Activated B cell treated with CpG ODN at 0.5 μM for 24 hours (primary cell): ENCODE measurements around the gene ZNF276. TPM values are rescaled to one million over a fixed set of nuclear protein-coding genes. Genes with fewer than 3 reads are reported as not detected.

Experiments used
- ATAC-seq: fragments of 200-7000 bp; cut with Tn5 transposase; one replicate; pipeline ENCODE4 v1.10.0; 2021; ENCODE audit warnings: low read depth, mild to moderate bottlenecking, moderate library complexity
- CTCF ChIA-PET: fragments of 350-600 bp; sonication (Branson Sonifier 250); formaldehyde crosslinking; loops from one replicate; lab custom pipeline; 2021; ENCODE audit warnings: antibody characterized with exemption; lab: Charles Lee
- POLR2A ChIA-PET: fragments of 350-600 bp; sonication (Branson Sonifier 250); formaldehyde crosslinking; loops from one replicate; lab custom pipeline; 2021; ENCODE audit warnings: antibody characterized with exemption; lab: Charles Lee
- DNase-seq: peaks from one replicate; pipeline ENCODE4 v3.0.0; 2022
- H3K27ac Mint-ChIP-seq: one replicate; pipeline ENCODE4 v1.8.0; 2020; ENCODE audit warnings: mixed read lengths
- H3K27me3 Mint-ChIP-seq: one replicate; pipeline ENCODE4 v1.8.0; 2021; ENCODE audit warnings: mixed read lengths
- H3K36me3 Mint-ChIP-seq: one replicate; pipeline ENCODE4 v1.8.0; 2021; ENCODE audit warnings: low read depth, mixed read lengths
- H3K4me1 Mint-ChIP-seq: one replicate; pipeline ENCODE4 v1.8.0; 2021; ENCODE audit warnings: mixed read lengths
- H3K4me3 Mint-ChIP-seq: one replicate; pipeline ENCODE4 v1.8.0; 2020; ENCODE audit warnings: mild to moderate bottlenecking, mixed read lengths
- H3K9me3 Mint-ChIP-seq: one replicate; pipeline ENCODE4 v1.8.0; 2020; ENCODE audit warnings: mixed read lengths
- intact Hi-C: fragments of 100-400 bp; cut with micrococcal nuclease; formaldehyde crosslinking; loops from one replicate; pipeline ENCODE4 v1.15.1; 2024
- total RNA-seq: library from RNA; stranded (reverse); gene quantifications from 2 replicates; pipeline ENCODE4 v1.2.3, GENCODE V29; 2022
- TF ChIP-seq, protein P1 (sequence below): fragments of 200-600 bp; IDR thresholded peaks from one replicate; pipeline ENCODE4 v1.8.0; 2022; ENCODE audit warnings: antibody characterized with exemption, mild to moderate bottlenecking

ZNF276 gene
- total RNA-seq, 1 donor from 2014 or later: 52.0 TPM

DNA sequence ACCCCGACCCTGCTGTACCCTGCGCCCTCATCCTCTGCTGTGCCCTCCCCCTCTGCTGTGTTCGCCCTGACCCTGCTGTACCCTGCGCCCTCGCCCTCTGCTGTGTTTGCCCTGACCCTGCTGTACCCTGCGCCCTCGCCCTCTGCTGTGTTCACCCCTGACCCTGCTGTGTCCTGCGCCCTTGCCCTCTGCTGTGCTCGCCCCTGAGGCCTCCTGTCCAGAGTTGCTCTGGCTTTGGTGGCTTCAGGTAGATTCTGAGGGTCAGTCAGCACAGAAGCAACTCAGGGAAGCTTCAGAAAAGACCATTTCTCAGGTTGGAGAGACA is 11.5 kb downstream of the ZNF276 start:
- no peak for DNase-seq
- H3K4me3 Mint-ChIP-seq: no peak overlapping the region
- H3K27ac Mint-ChIP-seq: no peak overlapping the region
- TF ChIP-seq, protein P1, sequence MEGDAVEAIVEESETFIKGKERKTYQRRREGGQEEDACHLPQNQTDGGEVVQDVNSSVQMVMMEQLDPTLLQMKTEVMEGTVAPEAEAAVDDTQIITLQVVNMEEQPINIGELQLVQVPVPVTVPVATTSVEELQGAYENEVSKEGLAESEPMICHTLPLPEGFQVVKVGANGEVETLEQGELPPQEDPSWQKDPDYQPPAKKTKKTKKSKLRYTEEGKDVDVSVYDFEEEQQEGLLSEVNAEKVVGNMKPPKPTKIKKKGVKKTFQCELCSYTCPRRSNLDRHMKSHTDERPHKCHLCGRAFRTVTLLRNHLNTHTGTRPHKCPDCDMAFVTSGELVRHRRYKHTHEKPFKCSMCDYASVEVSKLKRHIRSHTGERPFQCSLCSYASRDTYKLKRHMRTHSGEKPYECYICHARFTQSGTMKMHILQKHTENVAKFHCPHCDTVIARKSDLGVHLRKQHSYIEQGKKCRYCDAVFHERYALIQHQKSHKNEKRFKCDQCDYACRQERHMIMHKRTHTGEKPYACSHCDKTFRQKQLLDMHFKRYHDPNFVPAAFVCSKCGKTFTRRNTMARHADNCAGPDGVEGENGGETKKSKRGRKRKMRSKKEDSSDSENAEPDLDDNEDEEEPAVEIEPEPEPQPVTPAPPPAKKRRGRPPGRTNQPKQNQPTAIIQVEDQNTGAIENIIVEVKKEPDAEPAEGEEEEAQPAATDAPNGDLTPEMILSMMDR: no peak
- H3K9me3 Mint-ChIP-seq: no peaks in the 10 kb centered on the region
- intact Hi-C loops: no loop called here
- H3K27me3 Mint-ChIP-seq: no peaks in the 10 kb centered on the region
- ChIA-PET CTCF (interaction anchor here (1.6 kb wide), 1 partner anchor 28 kb away, joined by 6 read pairs; no protein-coding TSS in a partner anchor), POLR2A (interaction anchor here (0.6 kb wide), 1 partner anchor 1053 kb away, joined by 5 read pairs; no protein-coding TSS in a partner anchor)
- peaks cover 10% of the 10 kb centered on the region for H3K4me1 Mint-ChIP-seq
- H3K36me3 Mint-ChIP-seq: peaks cover 94% of the 10 kb centered on the region
- ATAC-seq: no peak

DNA sequence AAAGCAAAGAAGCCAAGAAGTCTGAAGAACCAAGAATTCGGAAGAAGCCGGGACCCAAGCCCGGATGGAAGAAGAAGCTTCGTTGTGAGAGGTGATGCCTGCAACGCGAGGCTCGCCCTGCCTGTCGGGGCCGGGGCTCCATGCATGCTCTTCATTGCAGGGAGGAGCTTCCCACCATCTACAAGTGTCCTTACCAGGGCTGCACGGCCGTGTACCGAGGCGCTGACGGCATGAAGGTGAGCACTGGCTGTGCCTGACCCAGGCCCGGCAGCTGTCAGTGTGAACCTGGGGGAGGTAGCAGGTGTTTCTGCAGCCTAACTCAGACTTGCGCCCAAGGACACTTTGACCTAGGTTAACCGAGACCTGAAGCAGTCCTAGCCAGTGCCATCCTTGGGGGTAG is 12.0 kb downstream of the ZNF276 start:
- DNase-seq: no peak
- CTCF ChIA-PET: interaction anchor here (1.6 kb wide), 1 partner anchor 28 kb away, joined by 6 read pairs; no protein-coding TSS in a partner anchor
- H3K9me3 Mint-ChIP-seq: no peaks in the 10 kb centered on the region
- H3K4me1 Mint-ChIP-seq: peaks cover 10% of the 10 kb centered on the region
- peaks cover 95% of the 10 kb centered on the region for H3K36me3 Mint-ChIP-seq
- intact Hi-C loops: no loop called here
- POLR2A ChIA-PET: no interaction called here
- no peaks in the 10 kb centered on the region for H3K27me3 Mint-ChIP-seq
- no peak for ATAC-seq
- H3K27ac Mint-ChIP-seq: no peak overlapping the region
- no peak overlapping the region for H3K4me3 Mint-ChIP-seq
- TF ChIP-seq, protein P1: no peak

DNA sequence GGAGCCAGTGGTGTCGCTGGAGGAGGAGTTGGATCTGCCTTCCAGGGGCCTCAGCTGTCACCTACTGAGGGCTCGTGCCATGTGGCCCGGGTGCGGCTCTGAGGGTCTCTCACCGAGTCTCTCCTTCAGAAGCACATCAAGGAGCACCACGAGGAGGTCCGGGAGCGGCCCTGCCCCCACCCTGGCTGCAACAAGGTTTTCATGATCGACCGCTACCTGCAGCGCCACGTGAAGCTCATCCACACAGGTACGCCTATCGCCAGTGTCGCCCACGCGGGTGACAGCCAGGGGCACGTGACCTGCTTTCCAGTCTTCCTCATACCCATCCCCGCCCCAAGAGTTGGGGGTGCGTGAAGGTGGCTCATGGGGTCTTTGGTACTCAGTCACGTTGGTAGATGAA is 12.5 kb downstream of the ZNF276 start:
- ATAC-seq: no peak
- ChIA-PET POLR2A (no interaction called here), CTCF (no interaction called here)
- no peak overlapping the region for H3K27ac Mint-ChIP-seq
- no peaks in the 10 kb centered on the region for H3K27me3 Mint-ChIP-seq
- no peaks in the 10 kb centered on the region for H3K9me3 Mint-ChIP-seq
- H3K4me1 Mint-ChIP-seq: peaks cover 10% of the 10 kb centered on the region
- H3K36me3 Mint-ChIP-seq: peaks cover 98% of the 10 kb centered on the region
- TF ChIP-seq, protein P1: no peak
- intact Hi-C loops: no loop called here
- DNase-seq: no peak
- H3K4me3 Mint-ChIP-seq: no peak overlapping the region

DNA sequence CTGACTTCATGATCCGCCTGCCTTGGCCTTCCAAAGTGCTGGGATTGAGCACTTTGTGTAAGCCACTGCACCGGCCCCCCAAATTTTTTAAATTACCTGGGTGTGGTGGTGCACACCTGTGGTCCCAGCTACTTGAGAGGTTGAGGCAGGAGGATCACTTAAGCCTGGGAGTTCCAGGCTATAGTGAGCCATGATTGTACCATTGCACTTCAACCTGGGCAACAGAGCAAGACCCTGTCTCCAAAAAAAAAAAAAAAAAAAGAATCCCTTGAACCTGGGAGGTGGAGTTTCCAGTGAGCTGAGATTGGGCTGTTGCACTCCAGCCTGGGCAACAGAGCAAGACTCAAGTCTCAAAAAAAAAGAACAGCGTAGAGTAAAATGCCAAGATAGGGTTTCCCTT is 15.2 kb downstream of the ZNF276 start:
- ChIA-PET CTCF (no interaction called here), POLR2A (no interaction called here)
- no peak overlapping the region for H3K27ac Mint-ChIP-seq
- no peaks in the 10 kb centered on the region for H3K9me3 Mint-ChIP-seq
- TF ChIP-seq, protein P1: no peak
- DNase-seq: no peak
- no peak for ATAC-seq
- no peak overlapping the region for H3K4me3 Mint-ChIP-seq
- peaks cover 13% of the 10 kb centered on the region for H3K4me1 Mint-ChIP-seq
- no peaks in the 10 kb centered on the region for H3K27me3 Mint-ChIP-seq
- peaks cover 97% of the 10 kb centered on the region for H3K36me3 Mint-ChIP-seq
- intact Hi-C loops: no loop called here

DNA sequence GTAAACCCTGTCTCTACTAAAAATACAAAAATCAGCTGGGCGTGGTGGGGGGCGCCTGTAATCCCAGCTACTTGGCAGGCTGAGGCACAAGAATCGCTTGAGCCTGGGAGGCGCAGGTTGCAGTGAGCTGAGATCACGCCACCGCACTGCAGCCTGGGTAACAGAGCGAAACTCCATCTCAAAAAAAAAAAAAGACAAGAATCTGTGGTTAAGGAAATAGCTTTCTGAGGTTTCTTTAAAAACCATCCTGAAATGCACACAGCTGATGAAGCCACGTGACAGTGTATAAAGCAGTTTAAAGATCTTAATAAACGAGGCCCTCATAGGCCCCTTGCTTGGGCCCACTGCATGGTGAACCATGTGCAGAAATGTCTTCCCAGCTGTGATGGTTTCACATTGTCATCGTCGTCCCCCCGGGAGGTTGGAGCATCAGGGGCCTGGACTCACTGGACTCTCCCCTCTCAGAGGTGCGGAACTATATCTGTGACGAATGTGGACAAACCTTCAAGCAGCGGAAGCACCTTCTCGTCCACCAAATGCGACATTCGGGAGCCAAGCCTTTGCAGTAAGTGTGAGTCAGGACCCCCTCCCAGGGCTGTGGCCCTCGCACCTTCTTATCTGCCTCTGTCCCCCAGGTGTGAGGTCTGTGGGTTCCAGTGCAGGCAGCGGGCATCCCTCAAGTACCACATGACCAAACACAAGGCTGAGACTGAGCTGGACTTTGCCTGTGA is 16.2 kb downstream of the ZNF276 start:
- CTCF ChIA-PET: no interaction called here
- Mint-ChIP-seq H3K4me1 (peaks cover 12% of the 10 kb centered on the region), H3K4me3 (no peak overlapping the region), H3K27ac (no peak overlapping the region), H3K9me3 (no peaks in the 10 kb centered on the region), H3K36me3 (peaks cover 89% of the 10 kb centered on the region), H3K27me3 (no peaks in the 10 kb centered on the region)
- POLR2A ChIA-PET: interaction anchor here (0.6 to 2.4 kb wide), 6 partner anchors 13 to 136 kb away, joined by 3 to 6 read pairs (median 3); partner anchors contain the start of gene TCF25
- TF ChIP-seq, protein P1: no peak
- DNase-seq: no peak
- intact Hi-C loops: no loop called here
- no peak for ATAC-seq
